Measurements from ENCODE around the gene ZNF593.

ZNF593 gene

GRCh38 chr1:26169669-26170471, at the start of gene ZNF593:
ZNF593 (plus strand) TSS chr1:26169908; CDS start chr1:26169984, 76 bp downstream.
- DNase-seq (ENCODE audit: low spot score) (peak; percentile 89), ATAC-seq (ENCODE audit: low read depth) (peak; percentile 88)
- no peaks in the 10 kb centered on the region for H3K36me3 ChIP-seq (ENCODE audit: low read depth)
- peak within 1 kb of the TSS; percentile 8 for H3K27ac ChIP-seq (ENCODE audit: poor library complexity, severe bottlenecking)
- H3K9me3 ChIP-seq (ENCODE audit: severe bottlenecking) = no peaks in the 10 kb centered on the region
- H3K4me3 ChIP-seq (ENCODE audit: severe bottlenecking) = peak within 1 kb of the TSS; percentile 72
- TF ChIP-seq CTCF (IDR thresholded peaks at IDR 0.05; ENCODE audit: poor library complexity, severe bottlenecking) = peak; percentile 95
- no peaks in the 10 kb centered on the region for H3K4me1 ChIP-seq (ENCODE audit: insufficient read depth, poor library complexity, severe bottlenecking)
- H3K27me3 ChIP-seq (ENCODE audit: insufficient read depth, poor library complexity, severe bottlenecking) = no peaks in the 10 kb centered on the region

GRCh38 chr1:26121854-26122773, 47.6 kb upstream of the ZNF593 start:
- H3K4me3 ChIP-seq (ENCODE audit: severe bottlenecking) = no peak overlapping the region
- no peak for DNase-seq (ENCODE audit: low spot score)
- H3K9me3 ChIP-seq (ENCODE audit: severe bottlenecking) = no peaks in the 10 kb centered on the region
- TF ChIP-seq CTCF (IDR thresholded peaks at IDR 0.05; ENCODE audit: poor library complexity, severe bottlenecking) = no peak
- H3K36me3 ChIP-seq (ENCODE audit: low read depth) = peaks cover 16% of the 10 kb centered on the region
- peak overlapping the region; percentile 52 for H3K27ac ChIP-seq (ENCODE audit: poor library complexity, severe bottlenecking)
- H3K27me3 ChIP-seq (ENCODE audit: insufficient read depth, poor library complexity, severe bottlenecking) = no peaks in the 10 kb centered on the region
- no peak for ATAC-seq (ENCODE audit: low read depth)
- H3K4me1 ChIP-seq (ENCODE audit: insufficient read depth, poor library complexity, severe bottlenecking) = peaks cover 36% of the 10 kb centered on the region

GRCh38 chr1:26122988-26123973, 46.4 kb upstream of the ZNF593 start:
- DNase-seq (ENCODE audit: low spot score) (no peak), ATAC-seq (ENCODE audit: low read depth) (peak; percentile 94)
- Histone ChIP-seq H3K27ac (ENCODE audit: poor library complexity, severe bottlenecking) (peak overlapping the region; percentile 52), H3K27me3 (ENCODE audit: insufficient read depth, poor library complexity, severe bottlenecking) (no peaks in the 10 kb centered on the region), H3K4me3 (ENCODE audit: severe bottlenecking) (no peak overlapping the region), H3K36me3 (ENCODE audit: low read depth) (peaks cover 13% of the 10 kb centered on the region), H3K4me1 (ENCODE audit: insufficient read depth, poor library complexity, severe bottlenecking) (peaks cover 37% of the 10 kb centered on the region), H3K9me3 (ENCODE audit: severe bottlenecking) (no peaks in the 10 kb centered on the region)
- TF ChIP-seq CTCF (IDR thresholded peaks at IDR 0.05; ENCODE audit: poor library complexity, severe bottlenecking) = no peak

GRCh38 chr1:26124418-26125331, 45.0 kb upstream of the ZNF593 start:
- Histone ChIP-seq H3K27me3 (ENCODE audit: insufficient read depth, poor library complexity, severe bottlenecking) (no peaks in the 10 kb centered on the region), H3K9me3 (ENCODE audit: severe bottlenecking) (no peaks in the 10 kb centered on the region), H3K36me3 (ENCODE audit: low read depth) (peaks cover 5% of the 10 kb centered on the region; the same call in 1 of the 2 replicates), H3K4me1 (ENCODE audit: insufficient read depth, poor library complexity, severe bottlenecking) (peaks cover 37% of the 10 kb centered on the region), H3K27ac (ENCODE audit: poor library complexity, severe bottlenecking) (peak overlapping the region; percentile 52), H3K4me3 (ENCODE audit: severe bottlenecking) (no peak overlapping the region)
- TF ChIP-seq CTCF (IDR thresholded peaks at IDR 0.05; ENCODE audit: poor library complexity, severe bottlenecking) = no peak
- ATAC-seq (ENCODE audit: low read depth) (no peak), DNase-seq (ENCODE audit: low spot score) (no peak)

Data from RWPE2 (cell line).